Measurements from ENCODE around the gene ANKRD42.
A peak's percentile ranks its signal among the peaks of the same experiment; 100 is the strongest.

ANKRD42 gene
- total RNA-seq, result 3.8 to 16.1 (median 10.2) reads per million in 18 experiments

DNA sequence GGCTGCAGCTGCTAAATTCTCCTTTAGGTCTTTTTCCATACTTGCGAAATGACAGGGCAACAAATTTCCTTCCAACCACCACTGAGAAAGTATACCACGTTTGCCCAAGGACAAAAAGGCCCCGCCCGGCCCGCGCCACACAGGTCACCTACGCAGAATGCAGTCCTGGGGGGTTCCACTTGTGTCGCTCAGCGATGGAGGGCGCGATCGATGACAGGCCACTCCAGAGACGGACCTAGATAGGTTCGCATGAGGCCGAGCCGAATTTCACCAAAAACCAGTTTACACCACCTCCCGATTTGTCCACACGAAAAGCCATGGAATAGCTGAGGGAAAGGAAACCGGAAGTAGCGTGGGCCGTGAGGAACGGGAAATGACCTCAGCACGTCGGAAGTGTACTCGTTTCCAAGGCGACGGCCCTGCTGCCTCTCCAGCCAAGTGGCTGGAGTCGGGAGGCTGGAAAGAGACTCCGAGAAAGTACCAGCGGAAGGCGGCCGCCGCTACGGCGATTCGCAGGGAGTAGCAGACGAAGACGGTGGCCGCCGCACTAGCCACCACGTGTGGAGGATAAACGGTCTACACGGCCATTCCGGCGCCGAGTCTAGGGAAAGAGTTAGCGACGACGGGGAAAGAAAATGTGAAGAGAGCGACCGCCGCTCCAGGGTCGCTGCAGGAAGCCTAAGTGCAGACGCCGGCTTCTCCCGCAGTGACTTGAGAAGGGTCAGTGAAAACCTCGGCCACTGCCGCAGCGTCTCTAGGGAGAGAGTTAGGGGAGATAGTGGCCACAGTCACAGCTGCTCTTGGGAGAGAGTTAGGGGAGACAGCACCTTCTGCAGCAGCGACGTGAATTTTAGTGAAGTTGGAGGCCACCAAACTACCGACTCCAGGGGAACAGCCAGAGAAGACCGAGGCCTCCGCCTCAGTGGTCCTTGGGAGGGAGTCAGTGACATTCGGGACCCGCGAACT lies at the start of gene ANKRD42:
ANKRD42 (plus strand) TSS at position 398 of the 966 bp plus-strand sequence. CDS start 959 bp downstream, outside the sequence.
- peak; percentile 94 to 98 for DNase-seq

GRCh38 chr11:83147895-83148294 lies 45.6 kb upstream of the ANKRD42 start:
- no peak for DNase-seq

DNA sequence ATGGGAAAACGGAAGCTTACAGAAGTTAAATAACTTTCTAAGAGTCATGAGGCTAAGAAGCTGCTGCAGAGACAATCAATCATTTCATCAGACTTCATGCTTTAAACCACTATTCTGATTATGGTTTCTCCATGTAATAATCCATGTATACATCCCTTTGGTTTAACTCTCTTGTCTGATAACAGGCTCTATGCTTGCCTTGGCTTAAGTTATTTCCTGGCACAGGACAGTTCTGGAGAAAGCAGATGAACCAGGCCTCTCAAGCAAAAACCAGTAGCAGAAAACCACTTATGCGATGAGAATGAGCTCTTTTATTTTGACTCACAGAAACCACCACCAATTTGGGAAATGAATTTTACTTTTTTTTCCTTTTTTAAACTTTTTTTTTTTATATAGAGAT lies 43.1 kb upstream of the ANKRD42 start:
- no peak for DNase-seq

DNA sequence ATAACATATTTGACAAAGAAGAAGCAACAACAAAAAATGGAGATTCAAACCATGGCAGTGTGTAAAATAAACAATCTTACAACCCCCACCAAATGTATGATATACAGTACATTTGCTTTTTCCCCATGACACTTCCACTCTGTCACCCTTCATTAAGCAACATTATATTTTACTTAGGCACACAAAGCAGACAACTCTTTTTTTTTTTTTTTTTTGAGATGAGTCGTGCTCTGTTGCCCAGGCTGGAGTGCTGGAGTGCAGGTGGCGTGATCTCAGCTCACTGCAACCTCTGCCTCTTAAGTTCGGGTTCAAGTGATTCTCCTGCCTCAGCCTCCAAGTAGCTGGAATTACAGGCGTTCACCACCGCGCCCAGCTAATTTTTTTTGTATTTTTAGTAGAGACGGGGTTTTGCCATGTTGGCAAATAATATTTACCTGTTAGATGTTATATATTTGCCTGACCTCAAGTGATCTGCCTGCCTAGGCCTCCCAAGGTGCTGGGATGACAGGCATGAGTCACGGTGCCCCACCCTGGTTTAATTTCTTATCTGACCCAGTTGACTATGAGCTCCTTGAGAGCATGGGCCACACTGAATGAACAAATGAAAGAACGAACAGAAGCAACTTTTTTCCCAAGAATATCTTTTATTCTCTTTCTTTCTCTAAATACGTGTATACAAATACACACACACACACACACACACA lies 42.1 kb upstream of the ANKRD42 start:
- DNase-seq, result no peak

- DNase-seq, result no peak
Measured at GRCh38 chr11:83152264-83152663, 41.2 kb upstream of the ANKRD42 start.

- peak; percentile 44 to 70 for DNase-seq
Measured at GRCh38 chr11:83153764-83154163, 39.7 kb upstream of the ANKRD42 start.

DNA sequence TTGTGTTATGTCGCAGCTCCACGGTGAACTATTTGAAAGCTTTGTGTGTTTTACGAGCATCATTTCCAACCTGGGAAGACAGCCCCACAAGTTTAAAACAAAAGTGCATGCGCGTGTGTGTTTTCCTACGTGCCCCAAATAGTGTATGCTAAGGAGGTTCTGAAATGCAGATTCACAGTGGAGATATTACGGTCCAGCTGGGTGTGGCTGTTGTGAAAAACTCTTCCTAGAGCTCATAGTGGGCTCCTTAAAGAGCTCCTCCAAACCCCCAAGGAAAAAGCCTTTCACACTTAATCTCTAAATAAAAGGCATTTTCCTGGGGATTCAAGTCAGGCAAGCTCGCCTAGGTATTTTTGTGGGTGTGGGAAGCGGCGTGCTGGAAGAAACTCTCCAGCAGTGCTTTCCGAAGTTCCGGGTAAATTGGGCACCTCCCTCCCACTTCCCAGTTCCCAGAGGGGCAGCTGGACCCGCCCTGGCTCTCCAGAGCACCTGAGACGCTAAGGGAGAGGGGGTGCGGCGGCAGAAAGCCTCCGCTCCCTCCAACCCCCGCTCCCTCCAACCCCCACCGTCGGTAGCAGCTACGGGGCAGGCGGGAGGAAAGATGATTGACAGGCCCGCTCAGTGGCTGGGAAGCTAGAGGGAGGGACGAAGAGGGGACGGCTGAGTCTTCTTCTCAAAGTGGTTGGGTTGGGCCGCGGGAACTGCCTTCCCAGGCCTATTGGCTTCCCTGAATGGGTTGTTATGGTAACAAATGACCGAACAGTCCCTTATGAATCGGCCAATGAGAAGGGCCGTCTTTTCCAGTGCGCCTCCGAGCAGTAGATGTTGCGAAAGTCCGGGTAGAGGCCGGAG lies 37.1 kb upstream of the ANKRD42 start:
- DNase-seq, result peak; percentile 100

DNA sequence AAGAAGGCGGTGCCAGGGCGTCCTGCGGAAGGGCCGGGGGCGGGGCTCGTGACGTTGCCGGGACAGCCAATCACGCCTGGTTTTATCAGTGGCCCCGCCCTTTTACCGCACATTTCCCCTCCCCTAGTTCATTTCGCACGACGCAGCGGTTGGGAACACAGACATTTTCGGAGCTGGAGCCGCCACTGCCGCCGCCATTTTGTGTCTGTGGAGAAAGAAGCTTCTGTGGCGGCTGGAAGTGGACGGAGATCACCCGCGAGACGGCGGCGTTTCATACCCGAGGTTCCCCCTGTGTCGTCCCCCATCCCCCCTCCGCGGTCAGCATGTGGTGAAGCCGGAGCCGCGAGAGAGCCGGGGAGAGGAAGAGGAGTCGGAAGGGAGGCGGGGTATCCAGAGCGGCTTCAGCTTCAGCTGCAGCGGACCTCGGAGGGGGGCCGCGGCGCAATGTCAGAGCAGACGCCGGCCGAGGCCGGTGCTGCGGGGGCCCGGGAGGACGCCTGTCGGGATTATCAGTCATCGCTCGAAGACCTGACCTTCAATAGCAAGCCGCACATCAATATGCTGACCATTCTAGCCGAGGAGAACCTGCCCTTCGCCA lies 36.4 kb upstream of the ANKRD42 start, which contains the start of gene PCF11:
PCF11 (plus strand) TSS at position 136 of the 598 bp plus-strand sequence; CDS start at position 445, 309 bp downstream.
- no peak for DNase-seq

- DNase-seq, result peak; percentile 70 to 74
Measured at GRCh38 chr11:83157594-83158356, 35.7 kb upstream of the ANKRD42 start.

GRCh38 chr11:83158357-83158786 lies 35.1 kb upstream of the ANKRD42 start:
- no peak for DNase-seq

DNA sequence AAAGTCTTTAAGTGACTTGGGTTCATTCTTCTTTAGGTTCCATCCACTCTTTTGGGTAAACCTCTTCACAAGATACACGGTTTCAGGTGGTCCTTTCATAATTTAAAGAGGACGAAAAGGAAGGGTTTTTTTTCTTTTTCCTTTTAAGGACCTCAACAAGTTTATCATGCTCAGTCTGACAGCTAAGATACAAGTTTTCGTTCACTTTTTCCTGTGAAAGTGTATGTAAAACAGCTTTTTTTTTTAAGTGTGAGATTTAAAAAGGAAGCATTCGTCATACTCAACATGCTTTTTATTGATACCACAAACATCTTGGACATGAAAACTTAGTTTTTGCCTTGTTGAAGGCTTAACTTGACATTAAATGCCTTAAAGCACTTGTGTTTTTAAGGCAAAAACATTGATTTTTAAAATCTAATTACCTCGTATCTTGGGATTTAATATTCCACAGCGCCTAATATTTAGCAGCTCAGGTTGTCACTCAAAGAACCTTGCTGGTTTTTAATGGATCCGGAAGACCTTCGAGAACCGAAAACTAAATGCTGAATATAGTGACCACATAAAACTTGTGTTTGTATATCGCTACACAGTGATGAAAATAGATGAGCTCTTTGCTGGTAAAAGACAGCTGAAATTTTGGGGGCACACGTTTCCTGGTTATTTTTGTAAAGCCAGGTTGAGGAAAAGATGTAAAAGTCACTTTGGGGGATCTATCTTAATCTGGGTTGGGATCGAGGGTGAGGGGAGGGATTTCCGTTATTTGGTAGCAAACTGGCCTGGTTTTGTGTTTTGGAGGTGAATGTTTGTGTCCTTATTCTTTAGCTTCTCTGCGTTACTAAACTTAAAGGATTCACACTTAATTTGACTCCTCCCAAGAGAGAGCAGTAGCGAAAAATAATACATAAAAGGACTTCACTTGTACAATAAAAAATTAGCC lies 34.3 kb upstream of the ANKRD42 start:
- DNase-seq, result peak in 1 of 2 donors; percentile 27

DNA sequence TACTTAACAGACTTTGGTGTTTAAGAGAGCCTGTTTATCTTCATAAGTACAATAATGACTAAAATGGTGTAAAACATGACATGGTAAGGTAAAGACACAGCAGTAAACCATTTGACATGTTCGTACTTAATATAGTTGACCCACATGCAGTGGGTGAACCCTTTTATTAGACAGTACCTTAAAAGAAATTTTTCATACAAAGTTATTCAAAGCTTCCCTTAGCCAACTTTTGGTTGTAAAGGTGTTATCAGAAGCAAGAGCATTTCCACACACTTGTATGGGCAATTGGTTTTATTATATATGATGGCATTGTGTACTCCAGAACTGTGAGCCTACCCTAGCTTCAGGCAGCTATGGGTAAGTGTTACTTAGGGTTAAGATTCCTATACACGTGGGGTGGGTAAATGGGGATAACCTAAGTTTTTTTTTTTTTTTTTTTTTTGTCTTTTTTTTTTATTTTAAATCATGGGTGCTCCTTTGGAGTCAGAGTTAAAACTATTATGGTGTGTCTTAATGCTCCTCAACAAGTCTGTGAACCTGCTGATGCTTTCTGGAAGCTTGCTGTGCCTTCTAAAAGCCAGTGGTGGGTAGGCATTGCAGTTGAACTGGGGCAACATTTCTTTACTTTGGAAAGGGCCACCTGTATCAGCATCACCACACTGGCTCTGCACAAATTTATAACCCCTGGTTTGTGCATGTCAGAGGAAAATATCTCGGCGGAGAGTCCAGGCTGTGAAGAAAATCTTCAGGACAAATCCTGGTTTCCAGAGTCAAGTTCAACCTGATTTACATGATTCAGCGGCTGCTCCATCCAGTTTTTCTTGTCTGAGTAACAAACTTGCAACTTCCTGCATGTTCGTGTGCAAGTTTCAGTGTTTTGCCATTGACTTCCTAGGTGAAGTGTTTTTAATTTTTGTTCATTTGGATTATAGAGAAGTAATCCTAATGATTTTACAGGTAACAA lies 33.3 kb upstream of the ANKRD42 start:
- peak; percentile 16 to 17 for DNase-seq

DNA sequence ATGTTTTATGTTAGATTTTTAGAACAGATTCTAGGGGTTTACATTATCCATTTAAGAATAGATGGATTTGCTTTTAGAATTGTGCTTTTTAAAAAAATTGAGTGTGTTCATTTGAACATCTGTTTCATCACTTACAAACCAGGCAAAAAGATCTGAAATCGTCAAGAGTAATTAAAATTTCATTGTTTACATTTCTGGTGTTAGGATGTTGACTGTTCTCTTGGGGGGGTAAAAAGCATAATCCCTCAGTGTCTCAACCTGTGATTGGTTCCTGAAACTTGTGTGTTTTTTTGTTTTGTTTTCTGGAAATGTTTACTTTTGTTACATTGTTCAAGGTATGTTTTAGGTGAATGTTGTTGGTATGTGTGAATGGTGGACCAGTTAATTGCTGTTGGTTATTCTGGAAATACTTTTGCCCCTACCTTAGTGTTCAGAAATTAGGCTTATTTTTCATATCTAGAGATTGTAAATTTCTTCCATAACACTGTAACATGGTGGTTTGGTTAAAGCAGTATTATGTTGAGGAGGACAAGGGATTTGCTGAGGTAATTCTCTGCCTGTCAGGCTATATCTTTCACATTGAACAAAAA lies 31.8 kb upstream of the ANKRD42 start:
- DNase-seq, result no peak

DNA sequence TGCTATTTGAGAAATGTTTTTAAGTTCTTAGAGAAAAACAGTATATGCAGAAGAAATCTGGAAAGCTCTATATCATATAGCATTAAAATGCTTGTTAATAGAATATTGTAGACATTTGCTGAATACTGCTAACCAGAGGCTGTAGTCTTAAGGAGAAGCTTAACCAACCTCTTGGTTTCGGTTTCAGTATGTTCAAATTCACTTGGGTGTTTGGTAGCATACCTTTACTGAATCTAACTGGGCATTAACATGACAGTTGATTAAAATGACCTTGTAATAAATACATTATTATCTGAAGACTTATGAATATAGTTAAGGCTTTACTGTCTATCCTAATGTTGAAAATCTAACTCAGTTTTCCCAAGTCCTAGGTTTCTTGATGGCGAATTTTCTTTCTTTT lies 31.1 kb upstream of the ANKRD42 start:
- no peak for DNase-seq

- DNase-seq, result no peak
Measured at GRCh38 chr11:83166193-83166866, 27.2 kb upstream of the ANKRD42 start.

DNA sequence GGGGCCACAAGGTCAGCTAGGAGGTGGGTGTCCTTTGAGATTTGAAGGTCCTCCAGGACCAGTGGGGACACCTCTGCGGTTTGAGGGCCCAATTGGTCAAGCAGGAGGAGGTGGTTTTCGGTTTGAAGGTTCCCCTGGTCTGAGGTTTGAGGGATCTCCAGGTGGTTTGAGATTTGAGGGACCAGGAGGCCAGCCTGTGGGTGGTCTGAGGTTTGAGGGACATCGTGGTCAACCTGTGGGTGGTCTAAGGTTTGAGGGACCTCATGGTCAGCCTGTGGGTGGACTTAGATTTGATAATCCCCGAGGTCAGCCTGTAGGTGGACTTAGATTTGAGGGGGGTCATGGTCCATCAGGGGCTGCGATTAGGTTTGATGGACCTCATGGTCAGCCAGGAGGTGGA lies 24.8 kb upstream of the ANKRD42 start:
- DNase-seq, result no peak

DNA sequence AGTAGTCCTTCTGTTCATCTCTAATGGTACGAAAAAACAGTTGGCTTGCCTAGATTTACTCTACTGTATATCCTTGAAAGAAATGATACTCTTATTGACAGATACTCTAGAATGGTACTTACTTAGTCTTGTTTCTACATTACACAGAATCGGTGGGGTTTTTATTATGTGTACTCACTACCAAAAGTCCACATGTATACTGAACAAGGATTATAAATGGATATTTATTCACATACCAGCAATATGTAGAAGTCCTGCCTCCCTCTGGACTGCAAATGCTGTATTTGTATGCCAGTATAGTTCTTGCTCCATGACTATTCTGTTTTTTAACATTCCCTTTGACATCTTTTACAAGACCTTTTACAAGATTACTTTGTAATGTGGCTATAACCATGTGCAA lies 22.6 kb upstream of the ANKRD42 start:
- no peak for DNase-seq

GRCh38 chr11:83172551-83172950 lies 21.0 kb upstream of the ANKRD42 start:
- no peak for DNase-seq
